Measurements from ENCODE around the gene MANF. TPM values are rescaled to one million over a fixed set of nuclear protein-coding genes. Genes with fewer than 3 reads are reported as not detected.

The MANF gene
- total and polyA plus RNA-seq, 7 donors, result 12.6 to 42.4 (median 18.3) TPM

DNA sequence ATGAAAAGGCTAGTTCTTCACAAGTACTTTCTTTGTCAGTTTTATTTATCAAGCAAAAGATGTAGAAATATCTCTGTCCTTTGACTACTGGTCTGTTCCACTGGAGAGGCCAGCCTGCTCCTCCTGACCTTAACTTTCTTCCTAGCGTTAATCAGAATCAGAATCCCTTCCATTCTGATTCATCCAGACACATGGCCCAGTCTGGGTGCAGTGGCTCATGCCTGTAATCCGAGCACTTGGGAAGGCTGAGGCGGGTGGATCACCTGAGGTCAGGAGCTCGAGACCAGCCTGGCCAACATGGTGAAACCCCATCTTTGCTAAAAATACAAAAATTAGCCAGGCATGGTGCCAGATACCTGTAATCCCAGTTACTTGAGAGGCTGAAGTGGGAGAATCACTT is 32.0 kb upstream of the MANF start:
- Histone ChIP-seq H3K9me3 (no peaks in the 10 kb centered on the region), H3K4me3 (no peak overlapping the region), H3K27ac (no peak overlapping the region), H3K36me3 (ENCODE audit: insufficient read depth in 1 of 2, low read depth in 1 of 2) (no peaks in the 10 kb centered on the region), H3K4me1 (no peaks in the 10 kb centered on the region), H3K27me3 (ENCODE audit: insufficient read depth in 3 of 3, low read length in 2 of 3) (no peaks in the 10 kb centered on the region)
- DNase-seq, result no peak
- intact Hi-C loops (cut with DNase I), result no loop called here
- 60 to 78% (median 69%) methylated on average over 4 of the region's 4 CpGs for WGBS, 3 donors
- TF ChIP-seq CTCF (IDR thresholded peaks at IDR 0.05), result no peak
- ATAC-seq, result no peak

GRCh38 chr3:51353691-51354090 is 31.4 kb upstream of the MANF start:
- no peak overlapping the region for H3K27ac ChIP-seq
- no peak overlapping the region for H3K4me3 ChIP-seq
- H3K36me3 ChIP-seq (ENCODE audit: insufficient read depth in 1 of 2, low read depth in 1 of 2), result no peaks in the 10 kb centered on the region
- H3K9me3 ChIP-seq, result no peaks in the 10 kb centered on the region
- no peaks in the 10 kb centered on the region for H3K27me3 ChIP-seq (ENCODE audit: insufficient read depth in 3 of 3, low read length in 2 of 3)
- intact Hi-C loops (cut with DNase I), result no loop called here
- TF ChIP-seq CTCF (IDR thresholded peaks at IDR 0.05), result no peak
- no peaks in the 10 kb centered on the region for H3K4me1 ChIP-seq
- ATAC-seq, result no peak
- DNase-seq, result no peak
- WGBS, 3 donors, result 61 to 83% (median 74%) methylated on average over 1 of the region's 1 CpG

- ATAC-seq, result no peak
- Histone ChIP-seq H3K27me3 (ENCODE audit: insufficient read depth in 3 of 3, low read length in 2 of 3) (no peaks in the 10 kb centered on the region), H3K4me1 (no peaks in the 10 kb centered on the region), H3K36me3 (ENCODE audit: insufficient read depth in 1 of 2, low read depth in 1 of 2) (no peaks in the 10 kb centered on the region), H3K27ac (no peak overlapping the region), H3K4me3 (no peak overlapping the region), H3K9me3 (no peaks in the 10 kb centered on the region)
- 83 to 87% (median 85%) methylated on average over 2 of the region's 2 CpGs for WGBS, 3 donors
- intact Hi-C loops (cut with DNase I), result no loop called here
- no peak for DNase-seq
- TF ChIP-seq CTCF (IDR thresholded peaks at IDR 0.05), result no peak
Observed at GRCh38 chr3:51354172-51354571, 30.9 kb upstream of the MANF start.

DNA sequence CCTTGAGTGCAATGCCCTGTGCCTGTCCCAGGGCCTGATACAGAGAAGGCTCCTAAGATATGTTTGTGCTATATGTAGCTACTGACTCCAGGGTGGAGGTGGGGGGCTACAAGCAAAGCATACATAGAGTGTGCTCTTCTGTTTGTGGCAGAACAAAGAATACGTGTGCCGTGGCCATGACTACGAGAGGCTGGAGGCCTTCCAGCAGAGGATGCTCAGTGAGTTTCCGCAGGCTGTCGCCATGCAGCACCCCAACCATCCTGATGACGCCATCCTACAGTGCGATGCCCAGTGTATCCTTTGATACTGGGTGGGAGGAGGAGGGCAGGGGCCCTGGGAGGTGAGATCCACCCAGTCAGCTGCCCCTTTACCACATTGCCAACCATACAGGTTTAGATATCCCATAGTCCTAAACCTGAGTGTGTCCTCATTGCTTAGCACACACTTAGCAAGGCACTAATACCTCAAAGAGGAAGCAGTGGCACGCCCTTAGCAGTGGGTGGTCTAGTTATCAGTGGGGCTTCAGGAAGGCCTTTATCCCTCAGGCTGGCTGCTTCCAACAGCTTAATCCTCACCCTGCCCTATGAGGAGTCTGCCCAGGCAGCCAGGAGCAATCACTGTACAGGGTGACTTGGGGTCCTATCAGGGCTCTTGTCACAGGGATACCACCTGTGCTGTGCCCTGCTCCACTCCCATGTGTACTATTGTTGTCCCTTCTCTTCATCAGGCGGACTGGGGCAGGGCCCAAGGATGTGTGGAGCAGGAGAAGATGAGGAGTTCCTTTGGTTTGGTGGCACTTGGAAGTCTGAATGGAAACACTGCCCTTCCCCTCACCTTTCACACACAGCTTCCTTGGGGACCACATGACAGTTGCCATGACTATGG is 30.1 kb upstream of the MANF start:
- WGBS, 3 donors, result 85 to 87% (median 86%) methylated on average over 9 of the region's 9 CpGs
- H3K4me1 ChIP-seq, result no peaks in the 10 kb centered on the region
- no peaks in the 10 kb centered on the region for H3K9me3 ChIP-seq
- DNase-seq (no peak), ATAC-seq (no peak)
- H3K36me3 ChIP-seq (ENCODE audit: insufficient read depth in 1 of 2, low read depth in 1 of 2), result no peaks in the 10 kb centered on the region
- intact Hi-C loops (cut with DNase I), result no loop called here
- H3K27me3 ChIP-seq (ENCODE audit: insufficient read depth in 3 of 3, low read length in 2 of 3), result no peaks in the 10 kb centered on the region
- no peak overlapping the region for H3K4me3 ChIP-seq
- no peak overlapping the region for H3K27ac ChIP-seq
- TF ChIP-seq CTCF (IDR thresholded peaks at IDR 0.05), result no peak

Measured in psoas muscle (tissue), 8 donors.